Heart left ventricle (tissue), 16 donors: Measurements from ENCODE around the gene IQGAP2. TPM values are rescaled to one million over a fixed set of nuclear protein-coding genes. Genes with fewer than 3 reads are reported as not detected.

Source experiments
- ATAC-seq, 4 donors: fragments of 200-7000 bp; cut with Tn5 transposase; one replicate each; pipeline ENCODE4 v1.9.1; 2020 to 2022; ENCODE audit warnings: moderate library complexity in 4 of 4, mild to moderate bottlenecking in 3 of 4, moderate number of reproducible peaks in 1 of 4
- DNase-seq, 5 donors: peaks; one replicate each; pipeline ENCODE4 v3.0.0-alpha.2; 2020
- H3K27ac ChIP-seq, 12 donors: fragments of 200-600 bp; sonication (generic) in 4 of 12; one replicate each; pipeline versions ENCODE4 v1.5.0 to v1.8.0; 2016 to 2022; ENCODE audit warnings: mild to moderate bottlenecking in 2 of 12
- H3K27me3 ChIP-seq, 9 donors: fragments of 200-600 bp; sonication (generic) in 2 of 9; one replicate each; pipeline versions ENCODE4 v1.5.1 to v1.8.0; 2016 to 2022; ENCODE audit warnings: mild to moderate bottlenecking in 3 of 9
- H3K36me3 ChIP-seq, 9 donors: fragments of 200-600 bp; sonication (generic) in 2 of 9; one replicate each; pipeline versions ENCODE4 v1.5.0 to v1.8.0; 2018 to 2022; ENCODE audit warnings: mild to moderate bottlenecking in 2 of 9
- H3K4me1 ChIP-seq, 12 donors: fragments of 200-600 bp; sonication (generic) in 4 of 12; one replicate each; pipeline versions ENCODE4 v1.5.0 to v1.8.0; 2016 to 2022; ENCODE audit warnings: mild to moderate bottlenecking in 3 of 12
- H3K4me3 ChIP-seq, 12 donors: fragments of 200-600 bp; sonication (generic) in 4 of 12; one replicate each; pipeline versions ENCODE4 v1.5.0 to v1.8.0; 2017 to 2022; ENCODE audit warnings: mild to moderate bottlenecking in 9 of 12, moderate library complexity in 4 of 12
- H3K9me3 ChIP-seq, 12 donors: fragments of 200-600 bp; sonication (generic) in 4 of 12; one replicate each; pipeline versions ENCODE4 v1.5.0 to v1.8.0; 2016 to 2022; ENCODE audit warnings: mild to moderate bottlenecking in 1 of 12
- POLR2A ChIP-seq, 2 donors: fragments of 450-650 bp; IDR thresholded peaks; one replicate each; pipeline ENCODE4 v1.6.1; 2017; ENCODE audit warnings: antibody characterized with exemption in 2 of 2, mild to moderate bottlenecking in 2 of 2, moderate library complexity in 2 of 2
- WGBS, 4 donors: extraction: QIAGEN DNeasy Blood & Tissue Kit in 2 of 4; methylation state at CpG; one replicate each; pipeline versions ENCODE4 v1.1.5 to v1.1.7; 2013 to 2018; 5-methylcytosine and 5-hydroxymethylcytosine counted together
- intact Hi-C, 10 donors: fragments of 100-400 bp; cut with DNase I; formaldehyde crosslinking; loops; one replicate each; pipeline versions ENCODE4 v1.11.1 to v1.14.2; 2022
- polyA plus RNA-seq, 2 donors: library from polyadenylated mRNA; stranded (reverse); fragments of 200-250 nt; gene quantifications; one replicate each; pipeline ENCODE4 v1.2.3, GENCODE V29; 2013
- total RNA-seq, 9 donors: library from RNA; depleted of rRNA in 2 of 9; stranded (reverse); fragments of >200 nt in 2 of 9; fragmentation: NEBNext Ultra II Directional in 3 of 9; extraction: Animal tissue kit (Norgen Biotek cat#: 25700) in 3 of 9; gene quantifications; one replicate each; pipeline versions ENCODE4 v1.1.0 to v1.2.4, GENCODE V29; 2016 to 2023
- TF ChIP-seq, protein P1 (sequence below), 12 donors: fragments of 200-600 bp; sonication (generic) in 4 of 12; IDR thresholded peaks; one replicate each; pipeline versions ENCODE4 v1.5.0 to v1.8.0; 2018 to 2022; ENCODE audit warnings: antibody characterized with exemption in 12 of 12, mild to moderate bottlenecking in 5 of 12
- donor health status: ischemic (EF 13 %, LVEDD 7.1; RV severe dilation, severe dysfunction).
- donor health status: healthy with polysubstance abuse.
- donor health status: DM: no; HTN: yes; CAD: no.
- donor health status: DM: no; HTN: no; CAD: no.
- donor health status: ischemic (EF 25% LVEDD 6.9; RV normal size, moderate dysfunction).
- donor health status: ischemic (EF 25% LVEDD 5.7; RV mildly dilated, moderate dysfunction).
- donor health status: healthy.
- donor health status: DM: yes; HTN: yes; CAD: no.
- donor health status: ischemic (EF 35%, LVEDD 5.7; RV mildly dilated, moderate dysfunction).
- donor health status: nonischemic (EF 11% LVEDD 7.7; RV severe dilation, severe dysfunction).
- donor health status: DM: yes; HTN: yes; CAD: no.
- donor health status: PGD.
- donor health status: ischemic (EF 29% LVEDD 5.4; RV normal size, mild dysfunction).
- donor health status: nonischemic (EF 23%, LVEDD 6.1; RV moderate dilation, normal function).

The IQGAP2 gene
- total and polyA plus RNA-seq, 11 donors, result 1.7 to 35.4 (median 6.1) TPM

GRCh38 chr5:76649140-76649539, 246.1 kb downstream of the IQGAP2 start:
- H3K9me3 ChIP-seq, result peaks cover 0 to 26% (median 14%) of the 10 kb centered on the region in 12 donors
- H3K4me3 ChIP-seq, result no peak overlapping the region
- ATAC-seq, result no peak
- TF ChIP-seq, protein P1, sequence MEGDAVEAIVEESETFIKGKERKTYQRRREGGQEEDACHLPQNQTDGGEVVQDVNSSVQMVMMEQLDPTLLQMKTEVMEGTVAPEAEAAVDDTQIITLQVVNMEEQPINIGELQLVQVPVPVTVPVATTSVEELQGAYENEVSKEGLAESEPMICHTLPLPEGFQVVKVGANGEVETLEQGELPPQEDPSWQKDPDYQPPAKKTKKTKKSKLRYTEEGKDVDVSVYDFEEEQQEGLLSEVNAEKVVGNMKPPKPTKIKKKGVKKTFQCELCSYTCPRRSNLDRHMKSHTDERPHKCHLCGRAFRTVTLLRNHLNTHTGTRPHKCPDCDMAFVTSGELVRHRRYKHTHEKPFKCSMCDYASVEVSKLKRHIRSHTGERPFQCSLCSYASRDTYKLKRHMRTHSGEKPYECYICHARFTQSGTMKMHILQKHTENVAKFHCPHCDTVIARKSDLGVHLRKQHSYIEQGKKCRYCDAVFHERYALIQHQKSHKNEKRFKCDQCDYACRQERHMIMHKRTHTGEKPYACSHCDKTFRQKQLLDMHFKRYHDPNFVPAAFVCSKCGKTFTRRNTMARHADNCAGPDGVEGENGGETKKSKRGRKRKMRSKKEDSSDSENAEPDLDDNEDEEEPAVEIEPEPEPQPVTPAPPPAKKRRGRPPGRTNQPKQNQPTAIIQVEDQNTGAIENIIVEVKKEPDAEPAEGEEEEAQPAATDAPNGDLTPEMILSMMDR (IDR thresholded peaks at IDR 0.05), result no peak
- TF ChIP-seq POLR2A (IDR thresholded peaks at IDR 0.05), result no peak
- H3K27ac ChIP-seq, result no peak overlapping the region
- no peaks in the 10 kb centered on the region for H3K27me3 ChIP-seq
- H3K36me3 ChIP-seq, result peaks cover 0 to 7% (median 0%) of the 10 kb centered on the region in 9 donors
- no peak for DNase-seq
- intact Hi-C loops, result no loop called here
- H3K4me1 ChIP-seq, result no peaks in the 10 kb centered on the region
- WGBS, 4 donors, result 94 to 96% (median 95%) methylated on average over 2 of the region's 2 CpGs

DNA sequence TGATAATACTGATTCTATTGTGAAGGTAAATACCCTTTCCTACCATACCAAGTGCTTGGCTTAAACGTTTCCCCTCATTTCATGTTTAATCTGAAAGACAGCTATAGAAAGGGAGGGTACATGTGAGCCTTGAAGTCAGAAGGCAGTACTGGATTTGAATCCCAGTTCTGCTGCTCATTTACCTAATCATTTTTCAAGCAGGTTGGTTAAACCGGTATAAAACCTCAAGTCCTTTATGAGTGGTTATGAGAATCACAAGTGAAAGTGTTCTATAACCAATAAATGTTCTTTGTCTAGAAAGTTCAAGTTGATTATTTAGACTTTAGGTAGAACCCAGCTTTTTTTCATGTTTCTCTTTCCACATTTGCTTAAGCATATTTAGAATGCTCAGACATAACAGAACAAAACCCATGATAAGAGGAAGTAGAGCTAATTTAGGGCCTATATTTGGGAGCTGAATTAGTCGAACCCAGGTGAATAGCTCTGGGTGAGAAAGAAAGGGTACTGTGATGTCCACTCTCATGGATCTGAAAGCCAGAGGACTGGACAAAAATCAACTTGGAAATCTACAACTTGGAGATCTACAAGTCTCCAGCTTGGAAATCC, 249.8 kb downstream of the IQGAP2 start:
- Histone ChIP-seq H3K27ac (no peak overlapping the region), H3K4me3 (no peak overlapping the region), H3K4me1 (peaks cover 0 to 7% (median 0%) of the 10 kb centered on the region in 12 donors), H3K9me3 (peaks cover 0 to 26% (median 14%) of the 10 kb centered on the region in 12 donors), H3K27me3 (no peaks in the 10 kb centered on the region), H3K36me3 (peaks cover 0 to 21% (median 0%) of the 10 kb centered on the region in 9 donors)
- no peak for TF ChIP-seq POLR2A (IDR thresholded peaks at IDR 0.05)
- TF ChIP-seq, protein P1 (IDR thresholded peaks at IDR 0.05), result no peak
- WGBS, 4 donors, result 83 to 90% (median 85%) methylated on average over 3 of the region's 3 CpGs
- ATAC-seq (no peak), DNase-seq (no peak)
- intact Hi-C loops, result no loop called here

- intact Hi-C loops, result no loop called here
- 93 to 96% (median 94%) methylated on average over 3 of the region's 3 CpGs for WGBS, 4 donors
- H3K36me3 ChIP-seq, result peaks cover 0 to 50% (median 0%) of the 10 kb centered on the region in 9 donors
- no peak for DNase-seq
- H3K27me3 ChIP-seq, result no peaks in the 10 kb centered on the region
- H3K9me3 ChIP-seq, result no peaks in the 10 kb centered on the region
- no peak overlapping the region for H3K4me3 ChIP-seq
- TF ChIP-seq, protein P1 (IDR thresholded peaks at IDR 0.05), result no peak
- no peak for TF ChIP-seq POLR2A (IDR thresholded peaks at IDR 0.05)
- peak overlapping the region in 2 of 12 donors; percentile 23 to 52 for H3K27ac ChIP-seq
- no peak for ATAC-seq
- peaks cover 0 to 13% (median 2%) of the 10 kb centered on the region in 12 donors for H3K4me1 ChIP-seq
These were observed 254.0 kb downstream of the IQGAP2 start for GRCh38 chr5:76657091-76657490.

- Histone ChIP-seq H3K36me3 (peaks cover 0 to 57% (median 0%) of the 10 kb centered on the region in 9 donors), H3K4me1 (peaks cover 0 to 13% (median 2%) of the 10 kb centered on the region in 12 donors), H3K4me3 (no peak overlapping the region), H3K9me3 (no peaks in the 10 kb centered on the region), H3K27ac (peak overlapping the region in 5 of 12 donors; percentile 23 to 52 (median 35)), H3K27me3 (no peaks in the 10 kb centered on the region)
- no peak for ATAC-seq
- intact Hi-C loops, result no loop called here
- TF ChIP-seq, protein P1 (IDR thresholded peaks at IDR 0.05), result no peak
- no peak for TF ChIP-seq POLR2A (IDR thresholded peaks at IDR 0.05)
- 29 to 43% (median 40%) methylated on average over 6 of the region's 6 CpGs for WGBS, 4 donors
- DNase-seq, result no peak
These were observed 254.7 kb downstream of the IQGAP2 start for GRCh38 chr5:76657683-76658311.
